K562 (cell line): ENCODE measurements around the gene PCCB. TPM values are rescaled to one million over a fixed set of nuclear protein-coding genes. Genes with fewer than 3 reads are reported as not detected.

Source experiments
- CTBP1 ChIP-seq: fragments of 450-650 bp; IDR thresholded peaks from 2 replicates; pipeline ENCODE4 v1.6.1; 2016; ENCODE audit warnings: borderline replicate concordance
- EGR1 ChIP-seq: fragments of 450-650 bp; conservative IDR thresholded peaks from 2 replicates; pipeline ENCODE4 v1.6.1; 2017; ENCODE audit warnings: mild to moderate bottlenecking
- HCFC1 ChIP-seq: IDR thresholded peaks from 2 replicates; pipeline ENCODE4 v1.6.1; 2012; ENCODE audit warnings: low read depth, low read length, improper control_type of control experiment
- NELFE ChIP-seq: IDR thresholded peaks from 2 replicates; pipeline ENCODE4 v1.6.1; 2011; ENCODE audit warnings: mild to moderate bottlenecking; ENCODE audit not compliant: insufficient read depth, insufficient read length
- NFIC ChIP-seq: fragments of 450-650 bp; IDR thresholded peaks from 2 replicates; pipeline ENCODE4 v1.6.1; 2017; ENCODE audit warnings: mild to moderate bottlenecking, inconsistent platforms
- RAD21 ChIP-seq, 2 experiments: fragments of 250-450 bp in 1 of 2; fragments of 450-650 bp in 1 of 2; sonication (Bioruptor Pico) in 1 of 2; formaldehyde crosslinking in 1 of 2; IDR thresholded peaks in 1 of 2; conservative IDR thresholded peaks in 1 of 2; 2 replicates each; pipeline versions ENCODE4 v1.4.0 to v1.8.0; 2020 to 2022; ENCODE audit warnings: mild to moderate bottlenecking in 2 of 2, moderate library complexity in 1 of 2
- TBL1XR1 ChIP-seq, 2 experiments: IDR thresholded peaks; 2 replicates each; pipeline ENCODE4 v1.6.1; 2012; ENCODE audit warnings: improper control_type of control experiment in 2 of 2, low read length in 2 of 2, mild to moderate bottlenecking in 1 of 2
- ZFX ChIP-seq: sonication (generic); formaldehyde crosslinking; IDR thresholded peaks from 2 replicates; pipeline ENCODE4 v1.8.0; 2022; ENCODE audit warnings: mild to moderate bottlenecking, missing genetic modification reagents, moderate library complexity
- ZKSCAN3 ChIP-seq: fragments of 250-450 bp; sonication (Bioruptor Pico); IDR thresholded peaks from 2 replicates; pipeline ENCODE4 v1.4.0; 2020
- ZNF217 ChIP-seq: sonication (generic); formaldehyde crosslinking; IDR thresholded peaks from 2 replicates; pipeline ENCODE4 v1.8.0; 2022; ENCODE audit warnings: mild to moderate bottlenecking, missing genetic modification reagents
- polyA plus RNA-seq, 8 experiments: library from polyadenylated mRNA; depleted of rRNA in 4 of 8; stranded (reverse) in 5 of 8; unstranded in 3 of 8; fragments of >200 nt; fragmentation: Nextera tagmentation in 2 of 8; fragmentation: Illumina TruSeq in 1 of 8; extraction: Ambion mirVana in 2 of 8; extraction: Trizol in 1 of 8; gene quantifications; 2 replicates each; pipeline versions ENCODE4 v1.2.1 to v1.2.3, GENCODE V29; 2011 to 2014; ENCODE audit warnings: inconsistent platforms in 1 of 8, missing spikeins in 1 of 8
- total RNA-seq, 7 experiments: library from RNA; depleted of rRNA in 6 of 7; stranded (reverse); fragments of >200 nt in 6 of 7; fragmentation: Illumina TruSeq in 2 of 7; extraction: Trizol in 2 of 7; gene quantifications; 2 replicates each; pipeline versions ENCODE4 v1.2.1 to v1.2.3, GENCODE V29; 2011 to 2021; ENCODE audit warnings: low replicate concordance in 1 of 7
- TF ChIP-seq, protein P1 (sequence below): IDR thresholded peaks from 3 replicates; pipeline ENCODE4 v1.6.1; 2011; ENCODE audit warnings: borderline replicate concordance, mild to moderate bottlenecking, moderate library complexity; ENCODE audit not compliant: insufficient read length; ENCODE audit errors: extremely low read depth
- TF ChIP-seq, protein P2 (sequence below), 2 experiments: IDR thresholded peaks; 2 replicates each; pipeline ENCODE4 v1.6.1; 2011; ENCODE audit warnings: borderline replicate concordance in 1 of 2, control low read depth in 1 of 2, low read depth in 1 of 2, low read length in 1 of 2, mild to moderate bottlenecking in 1 of 2, mixed read lengths in 1 of 2, moderate library complexity in 1 of 2; ENCODE audit not compliant: insufficient read depth in 1 of 2, insufficient read length in 1 of 2, poor library complexity in 1 of 2, severe bottlenecking in 1 of 2; ENCODE audit errors: extremely low read depth in 1 of 2
- TF ChIP-seq, protein P3 (sequence below): fragments of 200-800 bp; sonication (Bioruptor generic); IDR thresholded peaks from 2 replicates; pipeline ENCODE4 v1.6.1; 2017; ENCODE audit warnings: missing genetic modification characterization, missing compliant biosample characterization
- TF ChIP-seq, protein P4 (sequence below): sonication (generic); formaldehyde crosslinking; IDR thresholded peaks from 2 replicates; pipeline ENCODE4 v1.8.0; 2022; ENCODE audit warnings: missing genetic modification reagents, mild to moderate bottlenecking, borderline replicate concordance
- TF ChIP-seq, protein P5 (sequence below): fragments of 450-650 bp; IDR thresholded peaks from 2 replicates; pipeline ENCODE4 v1.6.1; 2014; ENCODE audit warnings: low read depth, mild to moderate bottlenecking, moderate library complexity, borderline replicate concordance

PCCB gene
- total and polyA plus RNA-seq, 9 of the 15 experiments (the other 6 are each of a cell fraction or from before 2014, with no cell fraction given): 69.5 to 173 (median 92.8) TPM

DNA sequence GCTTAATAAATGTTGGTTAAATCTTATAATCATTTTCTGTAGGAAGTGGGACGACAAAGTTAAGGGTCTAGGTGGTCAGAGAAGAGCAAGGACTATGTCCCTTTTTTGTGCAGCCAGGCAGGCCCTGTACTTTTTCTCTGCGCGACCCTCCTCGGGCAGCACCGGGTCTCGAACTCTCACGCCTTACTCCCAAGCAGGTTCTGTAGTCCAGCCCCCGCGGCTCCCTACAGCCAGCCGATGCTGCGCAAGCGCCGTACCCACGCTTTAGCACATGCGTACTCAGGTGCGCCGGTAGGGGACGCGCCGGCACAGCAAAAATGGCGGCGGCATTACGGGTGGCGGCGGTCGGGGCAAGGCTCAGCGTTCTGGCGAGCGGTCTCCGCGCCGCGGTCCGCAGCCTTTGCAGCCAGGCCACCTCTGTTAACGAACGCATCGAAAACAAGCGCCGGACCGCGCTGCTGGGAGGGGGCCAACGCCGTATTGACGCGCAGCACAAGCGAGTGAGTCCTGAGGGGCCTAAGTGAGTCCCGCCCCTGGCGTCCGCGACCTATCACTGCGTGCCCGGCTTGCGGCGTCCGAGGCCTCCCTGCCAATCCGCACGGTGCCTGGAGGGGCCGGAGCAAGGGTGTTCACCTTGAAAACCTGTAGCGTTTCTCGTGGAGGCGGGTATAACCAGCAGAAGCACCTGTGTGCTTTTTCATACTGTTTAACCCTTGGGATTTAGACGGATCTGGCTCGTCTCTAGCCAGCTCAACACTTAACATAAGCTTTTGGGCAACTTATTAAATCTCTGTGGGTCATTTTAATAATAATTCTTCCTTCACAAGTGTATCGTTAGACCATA, at the start of gene PCCB (continued):
- TF ChIP-seq, protein P1, sequence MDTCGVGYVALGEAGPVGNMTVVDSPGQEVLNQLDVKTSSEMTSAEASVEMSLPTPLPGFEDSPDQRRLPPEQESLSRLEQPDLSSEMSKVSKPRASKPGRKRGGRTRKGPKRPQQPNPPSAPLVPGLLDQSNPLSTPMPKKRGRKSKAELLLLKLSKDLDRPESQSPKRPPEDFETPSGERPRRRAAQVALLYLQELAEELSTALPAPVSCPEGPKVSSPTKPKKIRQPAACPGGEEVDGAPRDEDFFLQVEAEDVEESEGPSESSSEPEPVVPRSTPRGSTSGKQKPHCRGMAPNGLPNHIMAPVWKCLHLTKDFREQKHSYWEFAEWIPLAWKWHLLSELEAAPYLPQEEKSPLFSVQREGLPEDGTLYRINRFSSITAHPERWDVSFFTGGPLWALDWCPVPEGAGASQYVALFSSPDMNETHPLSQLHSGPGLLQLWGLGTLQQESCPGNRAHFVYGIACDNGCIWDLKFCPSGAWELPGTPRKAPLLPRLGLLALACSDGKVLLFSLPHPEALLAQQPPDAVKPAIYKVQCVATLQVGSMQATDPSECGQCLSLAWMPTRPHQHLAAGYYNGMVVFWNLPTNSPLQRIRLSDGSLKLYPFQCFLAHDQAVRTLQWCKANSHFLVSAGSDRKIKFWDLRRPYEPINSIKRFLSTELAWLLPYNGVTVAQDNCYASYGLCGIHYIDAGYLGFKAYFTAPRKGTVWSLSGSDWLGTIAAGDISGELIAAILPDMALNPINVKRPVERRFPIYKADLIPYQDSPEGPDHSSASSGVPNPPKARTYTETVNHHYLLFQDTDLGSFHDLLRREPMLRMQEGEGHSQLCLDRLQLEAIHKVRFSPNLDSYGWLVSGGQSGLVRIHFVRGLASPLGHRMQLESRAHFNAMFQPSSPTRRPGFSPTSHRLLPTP: peak; percentile 92
- TF ChIP-seq NFIC: 0 out of 2 replicates have a peak, but pooled peaks have one; percentile 43
- TF ChIP-seq ZKSCAN3: no peak
- peak; percentile 58; the same call in 1 of the 2 replicates for TF ChIP-seq CTBP1
- peak; percentile 16; a peak in 1 of 4 replicates for TF ChIP-seq RAD21 (CRISPR knock-in tag; conservative IDR thresholded peaks at IDR 0.05 in 1 of 2, IDR thresholded peaks at IDR 0.05 in 1 of 2)
- 0 out of 4 replicates have a peak, but pooled peaks of 1 of the 2 experiments have one; percentile 26 for TF ChIP-seq TBL1XR1 (IDR thresholded peaks at IDR 0.05; ENCODE audit: low read length in 2 of 2)
- peak; percentile 71 for TF ChIP-seq HCFC1
- TF ChIP-seq EGR1: peak; percentile 54
- TF ChIP-seq, protein P2, sequence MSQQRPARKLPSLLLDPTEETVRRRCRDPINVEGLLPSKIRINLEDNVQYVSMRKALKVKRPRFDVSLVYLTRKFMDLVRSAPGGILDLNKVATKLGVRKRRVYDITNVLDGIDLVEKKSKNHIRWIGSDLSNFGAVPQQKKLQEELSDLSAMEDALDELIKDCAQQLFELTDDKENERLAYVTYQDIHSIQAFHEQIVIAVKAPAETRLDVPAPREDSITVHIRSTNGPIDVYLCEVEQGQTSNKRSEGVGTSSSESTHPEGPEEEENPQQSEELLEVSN (IDR thresholded peaks at IDR 0.05; ENCODE audit: borderline replicate concordance in 1 of 2, extremely low read depth in 1 of 2, insufficient read depth in 1 of 2, insufficient read length in 1 of 2, low read depth in 1 of 2, low read length in 1 of 2, poor library complexity in 1 of 2, severe bottlenecking in 1 of 2): peak; percentile 60 to 73
- peak; percentile 95 for TF ChIP-seq ZFX (CRISPR knock-in tag)
- TF ChIP-seq ZNF217 (CRISPR knock-in tag): no peak
- TF ChIP-seq, protein P3, sequence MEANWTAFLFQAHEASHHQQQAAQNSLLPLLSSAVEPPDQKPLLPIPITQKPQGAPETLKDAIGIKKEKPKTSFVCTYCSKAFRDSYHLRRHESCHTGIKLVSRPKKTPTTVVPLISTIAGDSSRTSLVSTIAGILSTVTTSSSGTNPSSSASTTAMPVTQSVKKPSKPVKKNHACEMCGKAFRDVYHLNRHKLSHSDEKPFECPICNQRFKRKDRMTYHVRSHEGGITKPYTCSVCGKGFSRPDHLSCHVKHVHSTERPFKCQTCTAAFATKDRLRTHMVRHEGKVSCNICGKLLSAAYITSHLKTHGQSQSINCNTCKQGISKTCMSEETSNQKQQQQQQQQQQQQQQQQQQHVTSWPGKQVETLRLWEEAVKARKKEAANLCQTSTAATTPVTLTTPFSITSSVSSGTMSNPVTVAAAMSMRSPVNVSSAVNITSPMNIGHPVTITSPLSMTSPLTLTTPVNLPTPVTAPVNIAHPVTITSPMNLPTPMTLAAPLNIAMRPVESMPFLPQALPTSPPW (CRISPR knock-in tag): peak; percentile 33; the same call in 1 of the 2 replicates
- TF ChIP-seq, protein P4, sequence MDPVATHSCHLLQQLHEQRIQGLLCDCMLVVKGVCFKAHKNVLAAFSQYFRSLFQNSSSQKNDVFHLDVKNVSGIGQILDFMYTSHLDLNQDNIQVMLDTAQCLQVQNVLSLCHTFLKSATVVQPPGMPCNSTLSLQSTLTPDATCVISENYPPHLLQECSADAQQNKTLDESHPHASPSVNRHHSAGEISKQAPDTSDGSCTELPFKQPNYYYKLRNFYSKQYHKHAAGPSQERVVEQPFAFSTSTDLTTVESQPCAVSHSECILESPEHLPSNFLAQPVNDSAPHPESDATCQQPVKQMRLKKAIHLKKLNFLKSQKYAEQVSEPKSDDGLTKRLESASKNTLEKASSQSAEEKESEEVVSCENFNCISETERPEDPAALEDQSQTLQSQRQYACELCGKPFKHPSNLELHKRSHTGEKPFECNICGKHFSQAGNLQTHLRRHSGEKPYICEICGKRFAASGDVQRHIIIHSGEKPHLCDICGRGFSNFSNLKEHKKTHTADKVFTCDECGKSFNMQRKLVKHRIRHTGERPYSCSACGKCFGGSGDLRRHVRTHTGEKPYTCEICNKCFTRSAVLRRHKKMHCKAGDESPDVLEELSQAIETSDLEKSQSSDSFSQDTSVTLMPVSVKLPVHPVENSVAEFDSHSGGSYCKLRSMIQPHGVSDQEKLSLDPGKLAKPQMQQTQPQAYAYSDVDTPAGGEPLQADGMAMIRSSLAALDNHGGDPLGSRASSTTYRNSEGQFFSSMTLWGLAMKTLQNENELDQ (CRISPR knock-in tag): no peak
- TF ChIP-seq NELFE: no peak
- TF ChIP-seq, protein P5, sequence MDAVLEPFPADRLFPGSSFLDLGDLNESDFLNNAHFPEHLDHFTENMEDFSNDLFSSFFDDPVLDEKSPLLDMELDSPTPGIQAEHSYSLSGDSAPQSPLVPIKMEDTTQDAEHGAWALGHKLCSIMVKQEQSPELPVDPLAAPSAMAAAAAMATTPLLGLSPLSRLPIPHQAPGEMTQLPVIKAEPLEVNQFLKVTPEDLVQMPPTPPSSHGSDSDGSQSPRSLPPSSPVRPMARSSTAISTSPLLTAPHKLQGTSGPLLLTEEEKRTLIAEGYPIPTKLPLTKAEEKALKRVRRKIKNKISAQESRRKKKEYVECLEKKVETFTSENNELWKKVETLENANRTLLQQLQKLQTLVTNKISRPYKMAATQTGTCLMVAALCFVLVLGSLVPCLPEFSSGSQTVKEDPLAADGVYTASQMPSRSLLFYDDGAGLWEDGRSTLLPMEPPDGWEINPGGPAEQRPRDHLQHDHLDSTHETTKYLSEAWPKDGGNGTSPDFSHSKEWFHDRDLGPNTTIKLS: no peak
